Measurements from ENCODE around the gene LIPM. TPM values are rescaled to one million over a fixed set of nuclear protein-coding genes. Genes with fewer than 3 reads are reported as not detected.

The LIPM gene
- polyA plus RNA-seq, 1 donor (not counting 4 experiments of a cell fraction or from before 2014, with no cell fraction given): 0.67 TPM

DNA sequence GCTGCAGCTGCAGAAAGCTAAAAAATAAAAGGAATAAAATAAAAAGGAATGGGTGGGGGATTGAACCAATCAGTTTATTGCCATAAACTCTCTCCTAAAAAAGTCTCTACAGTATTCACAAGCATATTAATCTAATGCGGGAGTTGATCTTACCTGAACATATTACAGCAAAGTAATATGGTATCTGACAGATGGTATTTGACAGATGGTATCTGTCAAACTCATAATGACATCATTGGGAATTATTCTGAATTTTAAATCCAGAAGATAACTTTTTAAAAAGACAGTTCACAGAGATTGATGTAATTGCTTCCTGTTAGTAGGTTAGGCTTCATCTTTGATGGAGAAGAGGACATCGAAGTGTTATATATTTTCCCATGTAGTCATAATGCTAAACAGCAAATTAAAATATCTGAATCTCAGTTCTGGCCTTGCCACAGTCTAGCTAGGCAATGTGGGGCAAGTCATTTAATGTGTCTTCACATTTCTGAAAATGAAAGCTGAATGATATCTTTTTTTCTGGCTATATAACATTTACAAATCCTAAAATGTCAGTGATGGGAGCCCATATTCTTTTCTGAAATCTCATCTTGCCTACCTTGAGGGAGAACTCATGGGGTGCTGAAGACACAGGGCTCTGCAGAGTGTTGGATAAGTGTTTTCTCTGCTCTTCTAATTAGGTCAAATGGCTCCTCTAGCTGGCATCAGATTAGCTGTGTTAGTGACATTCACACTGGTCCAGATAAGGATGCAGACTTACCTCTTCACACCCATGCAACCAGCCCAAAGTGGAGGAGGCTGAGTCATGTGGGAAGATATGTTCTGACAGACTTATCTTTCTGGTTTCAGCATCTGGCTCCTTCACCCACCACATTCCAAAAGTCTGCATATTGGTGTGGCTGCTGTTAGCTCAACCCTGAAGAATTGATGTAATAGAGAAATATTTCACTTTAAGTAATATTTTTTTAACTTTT, 2.1 kb upstream of the LIPM start:
- Histone ChIP-seq H3K9me3 (ENCODE audit: control insufficient read depth, low read depth, low read length) (no peaks in the 10 kb centered on the region), H2AFZ (ENCODE audit: control insufficient read depth, low read length) (no peak overlapping the region), H3K9ac (ENCODE audit: control insufficient read depth, extremely low read depth, insufficient read depth, low read length) (no peak overlapping the region), H3K4me3 (ENCODE audit: control insufficient read depth in 2 of 3, extremely low read depth in 1 of 3, insufficient read depth in 2 of 3, low read depth in 1 of 3, low read length in 3 of 3) (no peak overlapping the region), H3K4me2 (ENCODE audit: control insufficient read depth, extremely low read depth, insufficient read depth, low read depth, low read length) (no peak overlapping the region), H3K4me1 (ENCODE audit: control insufficient read depth, extremely low read depth, insufficient read depth, low read length) (peaks cover 7% of the 10 kb centered on the region), H3K36me3 (ENCODE audit: control insufficient read depth in 2 of 2, extremely low read depth in 1 of 2, insufficient read depth in 2 of 2, low read length in 2 of 2) (no peaks in the 10 kb centered on the region), H4K20me1 (ENCODE audit: control insufficient read depth, extremely low read depth, insufficient read depth, low read length) (no peaks in the 10 kb centered on the region), H3K27me3 (ENCODE audit: control insufficient read depth, extremely low read depth, insufficient read depth, low read length) (no peaks in the 10 kb centered on the region), H3K27ac (ENCODE audit: control insufficient read depth, insufficient read depth, low read length) (no peak overlapping the region), H3K9me1 (ENCODE audit: control insufficient read depth, extremely low read depth, insufficient read depth, low read length) (no peaks in the 10 kb centered on the region), H3K79me2 (ENCODE audit: control insufficient read depth, insufficient read depth, low read length) (no peaks in the 10 kb centered on the region)
- no peak for DNase-seq (ENCODE audit: low read depth, low spot score)
- dilution Hi-C loops (cut with MboI; ENCODE audit: extremely low pct_ligation_motif_present, low sequenced_read_pairs): no loop called here
- TF ChIP-seq, protein P1, sequence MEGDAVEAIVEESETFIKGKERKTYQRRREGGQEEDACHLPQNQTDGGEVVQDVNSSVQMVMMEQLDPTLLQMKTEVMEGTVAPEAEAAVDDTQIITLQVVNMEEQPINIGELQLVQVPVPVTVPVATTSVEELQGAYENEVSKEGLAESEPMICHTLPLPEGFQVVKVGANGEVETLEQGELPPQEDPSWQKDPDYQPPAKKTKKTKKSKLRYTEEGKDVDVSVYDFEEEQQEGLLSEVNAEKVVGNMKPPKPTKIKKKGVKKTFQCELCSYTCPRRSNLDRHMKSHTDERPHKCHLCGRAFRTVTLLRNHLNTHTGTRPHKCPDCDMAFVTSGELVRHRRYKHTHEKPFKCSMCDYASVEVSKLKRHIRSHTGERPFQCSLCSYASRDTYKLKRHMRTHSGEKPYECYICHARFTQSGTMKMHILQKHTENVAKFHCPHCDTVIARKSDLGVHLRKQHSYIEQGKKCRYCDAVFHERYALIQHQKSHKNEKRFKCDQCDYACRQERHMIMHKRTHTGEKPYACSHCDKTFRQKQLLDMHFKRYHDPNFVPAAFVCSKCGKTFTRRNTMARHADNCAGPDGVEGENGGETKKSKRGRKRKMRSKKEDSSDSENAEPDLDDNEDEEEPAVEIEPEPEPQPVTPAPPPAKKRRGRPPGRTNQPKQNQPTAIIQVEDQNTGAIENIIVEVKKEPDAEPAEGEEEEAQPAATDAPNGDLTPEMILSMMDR (optimal IDR thresholded peaks at IDR 0.05 in 1 of 3, IDR thresholded peaks at IDR 0.05 in 1 of 3, conservative IDR thresholded peaks at IDR 0.05 in 1 of 3; ENCODE audit: extremely low read depth in 1 of 3, insufficient read depth in 2 of 3, low read length in 3 of 3): no peak
- no peak for TF ChIP-seq EZH2 (IDR thresholded peaks at IDR 0.05; ENCODE audit: low read length)
- peak; percentile 74 for FAIRE-seq

DNA sequence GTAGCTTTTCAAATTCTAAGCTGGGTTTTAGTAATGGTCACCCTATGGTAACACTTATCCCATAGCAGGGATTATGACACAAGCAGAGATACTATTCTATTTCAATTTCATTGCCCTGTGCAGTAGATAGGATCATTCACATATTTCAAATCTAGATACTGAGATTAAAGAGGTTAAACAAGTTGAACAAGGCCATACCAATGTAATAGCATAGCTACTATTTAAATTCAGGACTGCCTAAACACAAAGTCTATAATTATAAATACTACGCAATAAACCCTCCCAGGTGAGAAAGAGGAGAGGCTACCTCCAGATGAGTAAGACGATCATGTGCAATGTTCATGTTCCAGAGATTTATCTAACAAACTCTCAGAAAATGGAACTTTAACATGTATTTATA, 1.1 kb downstream of the LIPM start:
- no peak overlapping the region for H3K4me3 ChIP-seq (ENCODE audit: control insufficient read depth in 2 of 3, extremely low read depth in 1 of 3, insufficient read depth in 2 of 3, low read depth in 1 of 3, low read length in 3 of 3)
- no peak overlapping the region for H3K9ac ChIP-seq (ENCODE audit: control insufficient read depth, extremely low read depth, insufficient read depth, low read length)
- no peak for FAIRE-seq
- no peak overlapping the region for H2AFZ ChIP-seq (ENCODE audit: control insufficient read depth, low read length)
- H4K20me1 ChIP-seq (ENCODE audit: control insufficient read depth, extremely low read depth, insufficient read depth, low read length): no peaks in the 10 kb centered on the region
- no peaks in the 10 kb centered on the region for H3K27me3 ChIP-seq (ENCODE audit: control insufficient read depth, extremely low read depth, insufficient read depth, low read length)
- DNase-seq (ENCODE audit: low read depth, low spot score): no peak
- no peaks in the 10 kb centered on the region for H3K9me1 ChIP-seq (ENCODE audit: control insufficient read depth, extremely low read depth, insufficient read depth, low read length)
- H3K36me3 ChIP-seq (ENCODE audit: control insufficient read depth in 2 of 2, extremely low read depth in 1 of 2, insufficient read depth in 2 of 2, low read length in 2 of 2): no peaks in the 10 kb centered on the region
- dilution Hi-C loops (cut with MboI; ENCODE audit: extremely low pct_ligation_motif_present, low sequenced_read_pairs): no loop called here
- TF ChIP-seq, protein P1 (optimal IDR thresholded peaks at IDR 0.05 in 1 of 3, IDR thresholded peaks at IDR 0.05 in 1 of 3, conservative IDR thresholded peaks at IDR 0.05 in 1 of 3; ENCODE audit: extremely low read depth in 1 of 3, insufficient read depth in 2 of 3, low read length in 3 of 3): no peak
- TF ChIP-seq EZH2 (IDR thresholded peaks at IDR 0.05; ENCODE audit: low read length): no peak
- no peaks in the 10 kb centered on the region for H3K79me2 ChIP-seq (ENCODE audit: control insufficient read depth, insufficient read depth, low read length)
- H3K9me3 ChIP-seq (ENCODE audit: control insufficient read depth, low read depth, low read length): no peaks in the 10 kb centered on the region
- no peak overlapping the region for H3K4me2 ChIP-seq (ENCODE audit: control insufficient read depth, extremely low read depth, insufficient read depth, low read depth, low read length)
- peaks cover 7% of the 10 kb centered on the region for H3K4me1 ChIP-seq (ENCODE audit: control insufficient read depth, extremely low read depth, insufficient read depth, low read length)
- H3K27ac ChIP-seq (ENCODE audit: control insufficient read depth, insufficient read depth, low read length): no peak overlapping the region

Data from keratinocyte (primary cell).